ENCODE data around the gene LPP.

DNA sequence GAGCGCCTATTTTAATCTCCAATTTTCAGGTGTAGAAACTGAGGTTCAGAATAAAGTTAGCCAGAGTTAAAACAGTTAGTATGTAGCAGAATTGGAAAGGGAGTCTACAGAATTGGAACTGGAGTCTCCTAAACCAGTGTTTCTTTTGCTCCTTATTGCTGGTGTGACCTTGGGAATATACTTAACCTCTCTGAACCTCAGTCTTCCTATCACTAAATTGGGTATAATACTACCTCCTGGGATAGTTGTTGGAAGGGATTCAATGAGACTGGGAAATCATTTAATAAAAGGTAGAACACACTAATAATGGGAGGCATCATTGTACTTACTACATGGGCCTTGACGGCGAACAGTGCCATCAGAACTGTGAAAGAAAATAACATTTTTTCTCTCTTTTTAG is 55.1 kb downstream of the LPP start:
- no peak for TF ChIP-seq POLR2A (IDR thresholded peaks at IDR 0.05)
- TF ChIP-seq, protein P1, sequence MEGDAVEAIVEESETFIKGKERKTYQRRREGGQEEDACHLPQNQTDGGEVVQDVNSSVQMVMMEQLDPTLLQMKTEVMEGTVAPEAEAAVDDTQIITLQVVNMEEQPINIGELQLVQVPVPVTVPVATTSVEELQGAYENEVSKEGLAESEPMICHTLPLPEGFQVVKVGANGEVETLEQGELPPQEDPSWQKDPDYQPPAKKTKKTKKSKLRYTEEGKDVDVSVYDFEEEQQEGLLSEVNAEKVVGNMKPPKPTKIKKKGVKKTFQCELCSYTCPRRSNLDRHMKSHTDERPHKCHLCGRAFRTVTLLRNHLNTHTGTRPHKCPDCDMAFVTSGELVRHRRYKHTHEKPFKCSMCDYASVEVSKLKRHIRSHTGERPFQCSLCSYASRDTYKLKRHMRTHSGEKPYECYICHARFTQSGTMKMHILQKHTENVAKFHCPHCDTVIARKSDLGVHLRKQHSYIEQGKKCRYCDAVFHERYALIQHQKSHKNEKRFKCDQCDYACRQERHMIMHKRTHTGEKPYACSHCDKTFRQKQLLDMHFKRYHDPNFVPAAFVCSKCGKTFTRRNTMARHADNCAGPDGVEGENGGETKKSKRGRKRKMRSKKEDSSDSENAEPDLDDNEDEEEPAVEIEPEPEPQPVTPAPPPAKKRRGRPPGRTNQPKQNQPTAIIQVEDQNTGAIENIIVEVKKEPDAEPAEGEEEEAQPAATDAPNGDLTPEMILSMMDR (IDR thresholded peaks at IDR 0.05), result no peak
